LoVo (cell line): ENCODE measurements around the gene NFE2L3.

ENCODE experiments used
- DNase-seq: peaks from one replicate; pipeline ENCODE4 v3.0.0-alpha.2; 2016; ENCODE audit warnings: low spot score

Gene NFE2L3

DNA sequence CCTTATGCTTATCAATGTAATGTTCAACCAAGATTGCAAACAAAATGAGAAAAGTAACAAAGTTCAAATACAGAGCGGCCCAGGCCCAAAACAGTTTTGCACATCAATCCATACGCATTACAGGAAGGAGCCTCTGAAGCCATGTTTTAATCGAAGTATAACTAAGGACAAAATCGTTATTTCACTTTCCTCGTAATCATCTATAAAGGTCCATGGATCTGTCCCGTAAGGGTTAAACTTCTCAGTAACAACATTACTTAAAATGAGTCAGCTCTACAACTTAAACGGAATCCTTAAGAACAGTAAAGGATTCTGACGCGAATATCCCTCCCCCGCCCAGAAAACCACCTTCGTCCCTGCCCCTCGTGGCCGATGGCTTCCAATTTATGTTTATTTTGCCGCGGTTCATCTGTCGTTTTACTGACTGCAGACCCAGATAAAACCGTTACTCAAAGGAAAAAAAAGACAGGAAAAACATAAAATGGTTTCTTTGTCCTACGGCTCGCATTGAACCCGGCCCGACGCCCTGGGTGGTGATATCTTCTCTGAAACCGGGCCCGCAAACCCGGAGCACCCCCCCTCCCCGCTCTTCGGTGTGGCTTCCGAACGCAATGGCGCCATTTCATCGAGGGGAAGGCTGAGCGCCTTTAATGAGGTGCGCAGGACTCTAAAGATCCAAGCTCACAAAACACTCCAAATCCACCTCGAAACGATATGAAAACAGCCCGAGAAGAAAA lies 47.5 kb downstream of the NFE2L3 start:
- DNase-seq: no peak

DNA sequence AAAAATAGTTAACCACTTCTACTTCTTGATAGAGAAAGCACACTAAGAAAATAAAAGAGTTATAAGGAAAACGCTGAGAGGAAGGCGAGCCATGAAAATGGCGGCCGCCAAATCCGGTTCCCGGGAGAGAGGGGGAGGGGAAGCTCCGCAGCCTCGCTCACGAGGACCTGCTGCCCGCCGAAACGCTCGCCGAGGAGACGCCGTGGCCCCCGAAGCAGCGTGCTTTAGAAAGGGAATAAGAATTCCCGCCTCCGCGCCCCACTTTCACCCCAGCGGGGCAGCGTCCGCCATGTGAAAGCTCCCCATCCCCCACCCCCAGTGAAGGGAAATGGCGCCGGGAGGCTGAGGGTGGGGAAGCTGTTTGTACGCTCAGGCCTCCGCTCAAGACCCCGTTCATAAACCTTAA lies 48.0 kb downstream of the NFE2L3 start:
- peak; percentile 76 for DNase-seq

DNA sequence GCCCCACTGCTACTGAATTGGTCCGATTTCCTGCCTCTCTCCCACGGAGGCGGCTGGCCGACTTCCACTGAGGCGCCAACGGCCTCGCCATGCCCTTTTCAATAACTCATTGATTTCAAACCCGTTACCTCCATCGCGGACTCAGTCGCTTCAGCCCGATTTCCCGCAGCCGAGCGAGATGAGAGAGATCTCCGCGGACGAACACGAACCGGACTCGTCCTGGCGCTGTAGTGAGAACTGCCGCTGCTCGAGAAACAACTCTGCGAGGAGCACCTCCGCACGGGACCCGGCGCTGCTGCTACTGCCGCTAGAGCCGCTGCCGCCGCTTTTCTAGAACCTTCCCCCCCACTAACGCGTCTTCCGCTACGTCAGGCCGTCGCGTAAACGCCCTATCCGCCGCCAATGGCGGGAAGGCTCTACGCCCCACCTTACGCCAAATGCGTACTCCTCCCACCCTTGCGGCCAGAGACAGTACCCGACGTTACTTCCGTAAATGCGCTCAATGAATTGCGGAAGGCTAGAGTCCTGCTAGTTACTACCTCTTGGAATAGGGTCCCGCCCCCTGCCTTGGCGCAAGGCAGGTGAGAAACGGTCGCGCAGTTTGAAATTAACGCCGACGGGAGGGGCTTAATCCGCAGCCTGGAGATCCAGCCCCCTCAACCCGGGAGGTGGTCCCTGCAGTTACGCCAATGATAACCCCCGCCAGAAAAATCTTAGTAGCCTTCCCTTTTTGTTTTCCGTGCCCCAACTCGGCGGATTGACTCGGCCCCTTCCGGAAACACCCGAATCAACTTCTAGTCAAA lies 48.6 kb downstream of the NFE2L3 start, which contains the start of gene HNRNPA2B1:
Gene HNRNPA2B1 (minus strand): TSS at position 303 of the 803 bp plus-strand sequence. CDS start 169 bp downstream, at position 134.
- peak; percentile 99 for DNase-seq

DNA sequence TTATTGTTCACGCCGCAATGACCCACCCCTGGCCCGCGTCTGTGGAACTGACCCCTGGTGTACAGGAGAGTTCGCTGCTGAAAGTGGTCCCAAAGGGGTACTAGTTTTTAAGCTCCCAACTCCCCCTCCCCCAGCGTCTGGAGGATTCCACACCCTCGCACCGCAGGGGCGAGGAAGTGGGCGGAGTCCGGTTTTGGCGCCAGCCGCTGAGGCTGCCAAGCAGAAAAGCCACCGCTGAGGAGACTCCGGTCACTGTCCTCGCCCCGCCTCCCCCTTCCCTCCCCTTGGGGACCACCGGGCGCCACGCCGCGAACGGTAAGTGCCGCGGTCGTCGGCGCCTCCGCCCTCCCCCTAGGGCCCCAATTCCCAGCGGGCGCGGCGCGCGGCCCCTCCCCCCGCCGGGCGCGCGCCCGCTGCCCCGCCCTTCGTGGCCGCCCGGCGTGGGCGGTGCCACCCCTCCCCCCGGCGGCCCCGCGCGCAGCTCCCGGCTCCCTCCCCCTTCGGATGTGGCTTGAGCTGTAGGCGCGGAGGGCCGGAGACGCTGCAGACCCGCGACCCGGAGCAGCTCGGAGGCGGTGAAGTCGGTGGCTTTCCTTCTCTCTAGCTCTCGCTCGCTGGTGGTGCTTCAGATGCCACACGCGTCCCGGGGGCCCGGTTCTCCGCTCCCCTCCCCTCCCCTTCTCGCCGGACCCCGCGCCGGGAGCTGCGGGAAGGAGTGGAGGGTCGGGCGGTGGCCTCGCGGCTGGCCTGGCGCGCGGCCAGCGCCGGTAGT lies 49.4 kb downstream of the NFE2L3 start, which contains the start of gene CBX3:
Gene CBX3 (plus strand): TSS at position 499 of the 772 bp plus-strand sequence. CDS start 1,254 bp downstream, outside the sequence.
- DNase-seq: peak; percentile 95

DNA sequence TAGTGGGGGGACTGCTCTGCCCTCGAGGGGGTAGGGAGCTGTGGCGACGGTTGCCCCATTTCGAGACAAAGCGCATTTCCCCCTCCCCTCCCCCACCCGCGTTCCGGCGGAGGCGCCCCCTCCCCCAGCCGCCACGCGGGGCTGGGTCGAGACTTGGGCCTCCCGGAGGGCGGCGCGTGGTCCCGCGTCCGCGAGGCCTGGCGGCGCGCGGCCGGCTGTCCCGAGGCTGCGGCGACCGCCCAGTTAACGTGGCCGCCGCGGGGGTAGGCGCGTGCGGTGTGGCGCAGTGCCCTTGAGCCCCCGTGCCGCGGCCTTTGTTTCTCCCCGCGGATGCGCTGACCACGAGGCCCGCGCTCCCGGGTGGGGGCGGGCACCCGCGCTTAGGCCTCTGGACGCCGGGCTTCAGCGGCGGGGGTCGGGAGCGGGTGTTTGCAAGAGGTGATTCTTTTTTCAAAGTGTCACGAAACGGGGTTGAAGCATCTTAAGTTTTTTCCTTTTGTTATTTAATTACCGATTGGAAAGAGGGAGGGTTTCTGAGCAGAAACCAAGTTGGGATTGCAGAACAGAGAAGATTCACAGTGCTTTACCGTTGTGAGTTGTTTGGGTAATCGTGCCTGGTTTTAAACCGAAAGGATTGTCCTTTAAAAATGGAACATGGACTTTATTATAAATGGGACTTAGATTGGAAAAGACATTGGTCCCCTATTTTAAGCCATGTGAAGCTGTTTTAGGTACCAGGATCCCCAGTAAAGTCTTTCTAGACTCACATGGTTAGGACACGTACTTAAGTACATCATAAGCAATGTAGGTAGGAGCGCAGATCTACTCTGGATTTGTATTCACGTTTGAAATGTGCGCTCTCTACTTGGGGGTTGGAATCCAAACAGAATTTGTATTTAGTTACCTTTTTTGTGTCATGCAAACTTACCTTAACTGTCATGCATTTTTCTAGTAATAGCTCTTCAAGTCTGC lies 50.3 kb downstream of the NFE2L3 start:
- no peak for DNase-seq

DNA sequence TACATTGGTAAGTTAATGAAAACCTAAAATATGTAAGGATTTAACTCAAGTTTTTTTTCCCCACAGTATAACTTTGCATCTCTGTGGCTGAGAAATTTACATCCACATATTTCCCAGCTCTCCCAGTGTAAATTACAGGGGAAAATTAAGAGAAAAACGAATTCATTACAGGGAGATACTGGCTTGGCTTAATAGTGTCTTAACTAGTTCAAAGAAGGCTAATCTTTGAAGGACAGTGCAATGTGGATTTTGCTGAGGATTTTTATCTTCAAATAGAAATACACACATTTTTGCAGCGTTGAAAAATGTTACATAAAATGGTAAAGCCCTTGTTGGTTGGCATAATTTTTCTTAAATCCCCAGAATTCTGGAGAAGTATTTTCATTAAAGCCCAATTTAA lies 51.0 kb downstream of the NFE2L3 start:
- DNase-seq: no peak

DNA sequence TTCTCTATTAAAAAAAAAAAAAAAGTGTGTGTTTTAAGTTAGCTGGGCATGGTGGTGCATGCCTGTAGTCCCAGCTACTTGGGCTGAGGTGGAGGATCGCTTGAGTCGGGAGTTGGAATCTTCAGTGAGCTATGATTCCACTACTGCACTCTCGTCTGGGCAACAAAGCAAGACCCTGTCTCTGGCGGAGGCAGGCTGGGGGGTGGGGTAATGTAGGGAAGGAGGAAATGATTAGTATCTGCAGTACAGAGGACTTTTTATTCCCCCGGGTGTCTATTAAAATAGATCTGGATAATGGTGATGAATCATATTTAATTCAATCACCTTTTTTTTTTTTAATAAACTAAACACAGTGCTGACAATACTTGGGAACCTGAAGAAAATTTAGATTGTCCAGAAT lies 56.0 kb downstream of the NFE2L3 start:
- no peak for DNase-seq

DNA sequence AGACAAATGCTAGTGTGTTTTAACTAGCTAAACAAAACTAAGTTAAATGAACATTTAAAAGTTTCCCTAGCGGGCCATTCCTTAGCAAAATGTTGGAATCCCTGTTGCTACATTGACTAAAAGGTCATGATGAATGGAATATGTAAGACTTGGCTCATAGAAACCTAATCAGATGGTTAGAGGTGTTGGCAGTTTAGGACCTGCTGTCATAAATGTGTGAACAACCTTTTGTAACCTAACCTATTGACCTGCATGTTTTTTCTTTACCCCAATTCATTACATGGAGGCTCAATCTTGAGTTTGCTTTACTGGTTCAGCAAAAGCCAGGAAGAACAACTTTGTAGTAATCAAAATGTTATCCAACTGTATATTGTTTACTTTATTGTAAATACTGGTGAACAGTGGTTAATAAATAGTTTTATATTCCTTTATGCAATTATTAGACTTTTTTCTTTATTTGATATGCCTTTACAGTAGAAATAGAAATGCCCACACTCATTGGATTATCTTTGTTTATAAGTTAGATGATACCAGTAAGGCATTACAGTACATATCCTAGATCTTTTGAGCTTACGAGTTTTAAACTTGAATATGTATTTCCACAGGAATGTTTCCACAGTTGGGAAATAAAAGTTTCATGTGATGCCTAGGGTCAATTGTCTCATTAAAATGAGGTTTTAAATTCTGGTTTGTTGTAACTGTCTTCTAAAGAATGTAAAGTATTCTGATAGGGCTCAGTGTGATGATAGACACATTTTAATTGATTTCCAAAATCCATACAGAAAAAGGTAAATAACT lies 61.1 kb downstream of the NFE2L3 start:
- DNase-seq: no peak

DNA sequence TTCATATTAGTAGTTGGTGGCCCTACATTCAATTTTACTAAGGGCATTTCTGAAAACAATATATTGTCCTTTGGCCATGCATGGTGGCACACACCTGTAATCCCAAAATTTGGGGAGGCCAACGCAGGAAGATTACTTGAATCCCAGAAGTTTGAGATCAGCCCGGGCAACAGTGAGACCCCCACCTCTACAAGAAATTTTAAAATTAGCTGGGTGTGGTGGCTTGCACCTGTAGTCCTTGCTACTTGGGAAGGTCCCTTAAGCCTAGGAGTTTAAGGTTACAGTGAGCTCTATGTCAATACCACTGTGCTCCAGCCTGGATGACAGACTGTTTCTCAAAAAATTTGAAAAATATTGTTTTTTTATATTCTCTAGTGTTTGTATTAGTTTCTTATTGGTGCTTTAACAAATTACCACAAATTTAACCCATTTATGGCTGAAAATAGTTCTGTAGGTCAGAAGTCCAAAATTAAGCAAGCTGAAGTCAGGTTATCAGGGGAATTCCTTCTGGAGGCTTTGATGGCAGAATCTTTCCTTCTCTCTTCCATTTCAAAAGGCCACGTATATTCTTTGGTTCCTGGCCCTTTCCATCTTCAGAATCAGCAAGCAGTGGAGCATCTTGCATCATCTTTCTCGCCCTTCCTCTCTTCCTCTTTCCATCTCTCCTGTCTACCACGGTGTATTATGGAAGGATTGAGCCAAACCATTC lies 62.0 kb downstream of the NFE2L3 start:
- no peak for DNase-seq

DNA sequence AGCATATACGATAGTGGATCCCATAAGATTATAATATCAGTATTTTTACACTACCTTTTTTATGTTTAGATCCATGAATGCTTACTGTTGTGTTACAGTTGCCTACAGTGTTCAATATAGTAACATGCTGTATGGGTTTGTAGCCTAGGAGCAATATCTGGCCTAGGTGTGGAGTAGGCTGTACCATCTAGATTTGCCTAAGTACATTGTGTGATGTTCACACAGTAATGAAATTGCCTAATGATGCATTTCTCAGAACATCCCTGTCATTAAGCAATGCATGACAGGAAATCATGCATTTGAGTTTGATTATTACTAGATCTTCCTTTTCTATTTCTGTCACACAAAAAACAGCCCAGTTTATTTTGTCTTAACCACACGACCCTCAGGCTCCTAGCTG lies 64.1 kb downstream of the NFE2L3 start:
- DNase-seq: no peak

DNA sequence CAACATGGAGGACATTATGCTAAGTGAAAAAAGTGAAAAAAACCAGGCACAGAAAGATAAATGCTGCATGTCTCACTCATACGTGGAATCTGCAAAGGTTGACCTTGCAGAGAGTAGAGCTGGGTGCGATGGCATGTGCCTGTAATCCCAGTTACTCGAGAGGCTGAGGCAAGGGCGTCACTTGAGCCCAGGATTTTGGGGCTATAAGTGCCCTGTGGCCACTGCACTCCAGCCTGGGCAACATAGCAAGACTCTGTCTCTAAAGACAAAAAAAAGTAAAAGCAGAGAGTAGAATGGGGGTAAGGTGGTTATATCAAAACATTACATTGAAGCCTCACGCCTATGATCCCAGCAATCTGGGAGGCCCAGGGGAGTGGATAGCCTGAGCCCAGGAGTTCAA lies 72.4 kb downstream of the NFE2L3 start:
- DNase-seq: no peak

DNA sequence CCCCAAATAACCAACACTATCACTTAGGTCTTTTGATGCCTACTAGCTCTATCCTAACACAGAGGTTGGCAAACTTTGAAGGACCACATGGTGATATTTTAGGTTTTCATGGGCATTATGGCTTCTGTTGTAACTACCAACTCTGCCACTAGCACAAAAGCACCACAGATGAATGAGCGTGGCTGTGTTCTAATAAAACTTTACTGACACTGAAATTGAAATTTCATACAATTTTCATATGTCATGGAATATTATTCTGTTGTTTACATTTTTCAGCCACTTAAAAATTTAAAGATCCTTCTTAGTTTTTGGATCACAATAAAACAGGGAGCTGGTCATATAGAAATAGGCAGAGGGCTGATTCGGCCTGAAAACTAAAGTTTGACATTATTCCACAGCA lies 76.0 kb downstream of the NFE2L3 start:
- DNase-seq: no peak

DNA sequence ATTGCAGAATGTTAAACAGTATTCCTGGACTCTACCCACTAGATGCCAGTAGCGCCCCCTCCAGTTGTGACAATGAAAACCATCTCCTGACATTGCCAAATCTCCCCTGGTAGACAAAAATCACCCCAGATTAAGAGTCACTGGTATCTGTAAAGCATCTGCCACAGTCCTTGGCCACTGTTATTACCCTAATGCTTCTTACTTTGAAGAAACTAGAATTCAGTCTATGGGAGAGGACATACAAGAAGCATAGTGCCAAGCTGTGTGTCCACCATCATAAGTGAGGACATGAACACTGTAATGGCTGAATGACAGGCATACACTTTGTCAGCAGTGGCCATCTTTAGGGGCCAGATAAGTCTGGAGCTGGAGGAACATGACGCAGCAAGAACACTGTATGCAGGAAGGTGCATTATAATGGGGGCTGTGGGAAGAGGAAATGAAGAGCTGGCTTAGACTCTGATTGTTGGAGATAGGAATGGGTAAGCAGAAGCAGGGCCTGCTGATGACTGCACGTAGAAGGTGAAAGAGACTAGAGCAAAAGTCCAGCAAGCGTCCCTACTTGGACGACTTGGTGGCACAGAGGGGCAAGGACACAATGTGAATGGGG lies 82.0 kb downstream of the NFE2L3 start:
- DNase-seq: no peak
